ENCODE results near the gene PIGV. TPM values are rescaled to one million over a fixed set of nuclear protein-coding genes. Genes with fewer than 3 reads are reported as not detected.

PIGV gene
- total RNA-seq, 1 experiment from 2014 or later = 13.2 TPM

- BruUV-seq (replicated peaks) = no TSS peak
These were observed 6.6 kb downstream of the PIGV start for GRCh38 chr1:26794391-26794790.

More at GRCh38 chr1:26794391-26794790, 6.6 kb downstream of the PIGV start:
- no peaks in the 10 kb centered on the region for H4K20me1 ChIP-seq (ENCODE audit: insufficient read depth)
- POLR2A ChIA-PET = interaction anchor here (0.6 kb wide), 1 partner anchor 97 kb away, joined by 4 read pairs; no protein-coding TSS in a partner anchor
- no peak overlapping the region for H3K27ac ChIP-seq (ENCODE audit: low read depth, low read length)
- H3K9ac ChIP-seq (ENCODE audit: low read length) = no peak overlapping the region
- H3K4me2 ChIP-seq (ENCODE audit: low read length) = no peak overlapping the region
- H3K27me3 ChIP-seq (ENCODE audit: insufficient read depth, low read length) = no peaks in the 10 kb centered on the region
- intact Hi-C loops (cut with micrococcal nuclease) = no loop called here
- CTCF ChIA-PET = no interaction called here
- H3K9me2 ChIP-seq (ENCODE audit: insufficient read depth) = no peaks in the 10 kb centered on the region
- no peak overlapping the region for H3K4me3 ChIP-seq (replicated peaks in 1 of 2; ENCODE audit: low read depth in 1 of 2, low read length in 2 of 2)
- peaks cover 3 to 11% of the 10 kb centered on the region in 2 experiments for H3K4me1 ChIP-seq (ENCODE audit: control insufficient read depth in 1 of 2, insufficient read depth in 2 of 2, low read length in 2 of 2)
- RAD21 ChIA-PET (ENCODE audit: low non-redundant PET in 1 of 2, low total read pairs in 2 of 2, uncharacterized antibody in 2 of 2, unreplicated experiment in 2 of 2) = no interaction called here
- H3K36me3 ChIP-seq (ENCODE audit: control insufficient read depth in 1 of 2, insufficient read depth in 2 of 2, low read length in 2 of 2) = 0 out of 4 replicates have a peak, but pooled peaks cover 0 to 4% of the 10 kb centered on the region in 2 experiments
- no peaks in the 10 kb centered on the region for H3K9me3 ChIP-seq (ENCODE audit: control insufficient read depth in 1 of 2, insufficient read depth in 1 of 2, low read depth in 1 of 2, low read length in 2 of 2)
- ATAC-seq (no peak), DNase-seq (ENCODE audit: low read depth, low spot score) (no peak)
- no peak overlapping the region for H2AFZ ChIP-seq (ENCODE audit: low read depth, low read length, poor library complexity, severe bottlenecking)
- H3K79me2 ChIP-seq (ENCODE audit: insufficient read depth, low read length) = no peaks in the 10 kb centered on the region
- TF ChIP-seq ELF1 (IDR thresholded peaks at IDR 0.05; ENCODE audit: borderline replicate concordance, low read depth) = no peak
- no peak for TF ChIP-seq ZFX (IDR thresholded peaks at IDR 0.05)
- no peak for TF ChIP-seq CTCF (IDR thresholded peaks at IDR 0.05 in 2 of 3, conservative IDR thresholded peaks at IDR 0.05 in 1 of 3; ENCODE audit: borderline replicate concordance in 1 of 3, insufficient read depth in 1 of 3, low read depth in 2 of 3, low read length in 2 of 3)
- no peak for TF ChIP-seq SRF (IDR thresholded peaks at IDR 0.05; ENCODE audit: low read depth)
- no peak for TF ChIP-seq RAD21 (IDR thresholded peaks at IDR 0.05; ENCODE audit: low read depth)
- TF ChIP-seq CBX3 (IDR thresholded peaks at IDR 0.05; ENCODE audit: low read depth) = no peak
- TF ChIP-seq ZNF274 (IDR thresholded peaks at IDR 0.05; ENCODE audit: low read depth, low read length) = no peak
- no peak for TF ChIP-seq EZH2 (IDR thresholded peaks at IDR 0.05)
- TF ChIP-seq SIN3A (IDR thresholded peaks at IDR 0.05; ENCODE audit: low read depth) = no peak
- no peak for TF ChIP-seq REST (IDR thresholded peaks at IDR 0.05; ENCODE audit: low read depth)
- TF ChIP-seq POLR2A (IDR thresholded peaks at IDR 0.05; ENCODE audit: borderline replicate concordance, extremely low read depth, insufficient read depth, insufficient read length) = no peak
- TF ChIP-seq POLR2AphosphoS5 (IDR thresholded peaks at IDR 0.05; ENCODE audit: low read depth, low read length) = no peak
- TF ChIP-seq MAX (IDR thresholded peaks at IDR 0.05) = no peak
- no peak for TF ChIP-seq JUND (IDR thresholded peaks at IDR 0.05)
- no peak for TF ChIP-seq EZH2phosphoT487 (IDR thresholded peaks at IDR 0.05; ENCODE audit: borderline replicate concordance)

Measured in HCT116 (cell line).